T follicular helper cell (primary cell): ENCODE measurements around the gene PCSK5.
"Not testable (repeated sequence)": the region's sequence is repeated elsewhere in the genome, so short reads cannot be mapped to it uniquely, and the experiment has no call there.

Source experiments
- DNase-seq: peaks from one replicate; pipeline ENCODE4 v3.0.0-alpha.2; 2020; ENCODE audit warnings: low read depth

Gene PCSK5

GRCh38 chr9:76358628-76359280, 468.3 kb downstream of the PCSK5 start:
- no peak for DNase-seq

- no peak for DNase-seq
These were observed 468.9 kb downstream of the PCSK5 start for GRCh38 chr9:76359365-76359764.

- DNase-seq = no peak
These were observed 469.3 kb downstream of the PCSK5 start for GRCh38 chr9:76359766-76360165.

GRCh38 chr9:76362332-76363031, 472.0 kb downstream of the PCSK5 start:
- DNase-seq = not testable (repeated sequence)

DNA sequence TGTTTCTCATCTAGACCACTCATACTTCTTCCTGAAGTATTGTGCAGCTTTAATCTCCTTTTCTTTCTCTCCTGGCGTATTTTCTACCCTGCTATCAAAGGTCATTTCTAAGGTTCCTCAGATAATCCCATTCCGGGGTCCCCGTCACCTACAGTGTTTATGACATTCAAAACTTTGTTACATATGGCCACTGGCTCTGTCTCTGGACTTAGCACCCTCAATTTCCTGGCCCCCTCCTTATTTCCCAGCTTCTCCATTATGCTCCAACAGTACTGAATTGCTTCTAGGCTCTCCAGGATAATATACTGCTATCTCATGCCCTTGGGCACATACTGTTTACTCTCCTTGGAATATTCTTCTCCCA, 472.5 kb downstream of the PCSK5 start:
- DNase-seq = no peak

DNA sequence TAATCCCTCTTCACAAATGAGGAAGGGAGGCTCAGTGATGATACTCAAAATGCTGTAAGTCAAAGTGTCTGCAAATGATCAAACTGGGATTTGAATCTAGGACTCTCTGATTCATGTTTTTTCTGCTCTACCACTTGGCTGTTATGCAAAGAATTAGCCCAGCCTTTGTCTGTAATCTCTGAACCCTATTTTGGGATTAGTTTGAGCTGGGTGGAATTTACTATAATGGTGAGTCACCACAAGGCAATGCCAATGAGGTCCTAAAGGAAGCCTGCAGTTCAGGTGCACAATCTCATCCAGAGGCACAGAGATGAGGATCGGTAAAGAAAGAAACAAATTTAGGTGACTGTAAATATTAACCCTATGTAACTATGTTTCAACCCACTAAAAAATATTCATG, 474.6 kb downstream of the PCSK5 start:
- DNase-seq = no peak

DNA sequence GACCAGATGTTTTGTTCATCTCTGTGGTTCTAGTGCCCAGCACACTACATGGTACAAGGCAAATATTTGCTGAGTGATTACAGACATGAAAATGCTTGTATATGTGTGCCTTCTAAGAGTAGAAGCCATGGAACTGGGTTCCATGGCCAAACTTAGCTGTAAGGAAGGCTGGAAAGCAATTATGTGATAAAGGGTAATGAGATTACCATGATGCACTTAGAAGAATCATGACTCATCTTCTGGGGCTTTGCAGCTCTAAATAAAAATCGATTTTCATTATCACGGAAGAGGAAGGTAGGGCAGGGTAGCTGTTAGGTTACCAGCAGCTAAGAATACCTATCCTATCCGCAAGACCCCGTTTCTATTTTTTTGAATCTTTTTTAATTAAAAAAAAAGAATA, 475.8 kb downstream of the PCSK5 start:
- DNase-seq = no peak

DNA sequence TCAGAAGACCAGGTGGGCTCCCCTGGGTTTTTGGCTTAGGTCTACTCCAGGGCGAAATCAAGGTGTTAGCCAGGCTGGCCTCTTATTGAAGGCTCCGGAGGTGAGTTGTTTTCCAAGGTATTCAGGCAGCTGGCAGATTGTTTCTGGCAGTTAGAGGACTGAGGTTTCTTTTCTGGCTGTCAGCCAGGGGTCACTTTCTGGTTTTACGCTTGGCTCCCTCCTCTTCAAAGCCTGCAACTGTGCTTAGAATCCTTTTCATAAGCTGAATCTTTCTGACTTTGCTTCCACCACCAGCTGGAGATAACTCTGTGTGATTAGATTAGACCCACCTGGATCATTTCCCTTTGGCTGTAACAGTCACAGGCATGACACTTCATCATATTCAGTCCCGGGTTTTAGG, 479.1 kb downstream of the PCSK5 start:
- no peak for DNase-seq

- no peak for DNase-seq
These were observed 480.0 kb downstream of the PCSK5 start for GRCh38 chr9:76370396-76371023.

DNA sequence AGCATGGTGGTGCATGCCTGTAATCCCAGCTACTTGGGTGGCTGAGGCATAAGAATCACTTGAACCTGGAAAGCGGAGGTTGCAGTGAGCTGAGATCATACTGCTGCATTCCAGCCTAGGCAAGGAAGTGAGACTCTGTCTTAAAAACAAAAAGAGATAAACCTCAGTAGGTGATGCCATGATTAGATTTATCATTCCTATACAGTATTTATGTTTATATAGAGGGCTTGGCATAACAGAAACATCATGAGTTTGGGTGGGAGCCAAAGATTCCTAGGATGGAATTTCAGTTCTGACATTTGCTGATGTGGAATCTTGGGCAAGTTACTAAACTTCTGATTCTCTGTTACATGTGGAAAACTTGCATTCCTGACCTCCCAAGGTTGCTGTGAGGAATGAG, 481.4 kb downstream of the PCSK5 start:
- DNase-seq = no peak

DNA sequence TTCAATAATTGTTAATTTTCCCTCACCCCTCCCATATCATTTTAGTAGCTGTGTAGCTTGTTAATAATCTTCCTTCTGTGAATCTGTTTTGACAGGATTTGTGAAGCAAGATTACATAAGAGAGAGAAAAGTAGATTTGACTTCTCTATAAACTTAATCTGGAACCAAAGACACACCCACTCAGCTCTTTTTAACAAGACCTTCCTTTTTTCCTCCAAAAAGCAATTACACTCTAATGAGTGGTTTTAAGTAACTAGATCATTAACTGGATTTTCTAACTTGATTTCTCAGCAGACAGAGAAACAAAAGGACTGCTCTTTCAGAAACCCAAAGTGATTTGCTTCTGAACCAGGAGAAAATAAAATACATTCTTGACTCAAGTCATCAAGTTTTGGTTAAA, 481.9 kb downstream of the PCSK5 start:
- DNase-seq = no peak

DNA sequence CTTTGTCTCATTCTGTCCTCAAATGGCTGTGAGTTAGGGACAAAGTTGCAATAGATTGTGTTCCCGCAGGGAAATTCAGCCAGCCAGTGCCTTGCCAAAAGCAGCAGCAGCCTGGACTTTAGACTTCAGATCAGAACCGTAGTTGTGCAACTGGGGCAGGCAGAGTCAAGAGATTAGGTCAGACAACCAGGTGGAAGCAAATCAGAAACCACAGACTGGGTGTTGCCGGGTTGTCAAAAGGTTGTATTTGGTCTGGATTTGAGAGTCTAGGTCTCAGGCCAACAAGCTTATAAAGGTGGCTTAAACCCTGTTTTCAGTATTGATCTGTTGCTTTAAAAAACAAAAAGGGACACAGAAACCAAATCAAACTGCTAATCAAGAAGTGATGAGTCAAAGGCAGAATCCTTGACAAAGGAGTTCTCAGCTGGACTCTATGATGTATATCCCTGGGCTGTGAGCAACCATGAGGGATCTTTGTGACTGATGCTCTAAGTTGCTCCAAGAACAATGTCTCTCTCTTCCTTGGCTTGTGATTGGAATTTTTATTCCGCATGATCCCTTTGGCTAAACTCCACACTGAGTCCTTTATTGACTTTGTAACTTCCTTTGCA, 482.8 kb downstream of the PCSK5 start:
- no peak for DNase-seq

- DNase-seq = no peak
These were observed 483.5 kb downstream of the PCSK5 start for GRCh38 chr9:76373784-76374474.

- DNase-seq = no peak
These were observed 484.5 kb downstream of the PCSK5 start for GRCh38 chr9:76374783-76375559.

GRCh38 chr9:76377791-76378190, 487.3 kb downstream of the PCSK5 start:
- DNase-seq = no peak

GRCh38 chr9:76378367-76379073, 488.0 kb downstream of the PCSK5 start:
- DNase-seq = no peak

- no peak for DNase-seq
These were observed 489.0 kb downstream of the PCSK5 start for GRCh38 chr9:76379494-76379893.

GRCh38 chr9:76390656-76391055, 500.2 kb downstream of the PCSK5 start:
- DNase-seq = no peak

DNA sequence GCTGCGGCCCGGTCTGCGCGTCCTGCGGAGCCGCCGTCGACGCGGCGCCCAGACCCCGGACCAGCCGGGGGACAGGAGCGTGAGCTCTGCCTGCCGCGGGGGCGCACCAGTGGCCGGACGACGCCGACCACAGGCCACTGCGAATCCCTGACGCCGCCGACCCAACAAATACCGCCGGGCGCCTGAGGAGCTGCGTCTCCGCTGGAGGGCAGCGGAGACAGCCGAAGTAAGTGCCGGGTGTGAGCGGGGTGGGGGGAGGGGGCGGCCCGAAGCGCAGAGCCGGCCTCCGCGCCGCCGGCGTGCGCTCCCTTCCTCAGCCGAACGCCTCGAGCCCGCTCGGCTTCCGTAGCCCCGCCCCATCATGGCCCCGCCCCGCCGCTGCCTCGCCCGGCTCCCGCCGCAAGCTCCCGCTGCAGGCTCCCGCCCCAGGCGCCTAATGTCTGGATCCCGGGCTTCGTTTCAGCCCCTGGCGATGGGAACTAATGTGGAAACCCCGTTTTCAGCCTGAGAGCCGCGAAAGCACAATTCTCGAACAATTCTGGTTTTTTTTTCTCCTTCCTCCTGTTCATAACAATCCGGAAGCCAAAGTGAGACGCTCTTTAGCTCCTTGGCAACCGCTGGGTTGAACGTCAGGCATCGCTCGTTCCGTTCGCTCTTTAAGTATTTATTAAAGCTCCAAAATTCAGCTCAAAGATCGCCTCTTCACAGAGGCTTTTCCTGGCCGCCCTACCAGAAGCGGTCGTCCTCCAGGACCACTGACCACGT, 503.9 kb downstream of the PCSK5 start, which contains the start of gene RFK:
TSS of gene RFK (minus strand) at position 232 of the 765 bp plus-strand sequence. CDS start 255 bp downstream, outside the sequence.
- DNase-seq = peak; percentile 86

- DNase-seq = peak; percentile 50
These were observed 504.4 kb downstream of the PCSK5 start for GRCh38 chr9:76394960-76395252.
